Neuronal stem cell (in vitro differentiated cells): ENCODE results near the gene CHID1.
A peak's percentile ranks its signal among the peaks of the same experiment; 100 is the strongest.

ENCODE experiments used
- DNase-seq: peaks from one replicate; pipeline ENCODE4 v3.0.0-alpha.2; 2013; ENCODE audit warnings: low spot score
- H2AFZ ChIP-seq: one replicate; pipeline ENCODE4 v1.6.1; 2013; ENCODE audit warnings: mild to moderate bottlenecking, low read length, inconsistent platforms
- H2AK5ac ChIP-seq: 2 replicates; pipeline ENCODE4 v1.6.1; 2013; ENCODE audit warnings: low read depth, mild to moderate bottlenecking, inconsistent platforms, low read length, moderate library complexity, mixed read lengths
- H2BK120ac ChIP-seq: 2 replicates; pipeline ENCODE4 v1.6.1; 2013; ENCODE audit warnings: low read depth, mild to moderate bottlenecking, inconsistent platforms, low read length, moderate library complexity, mixed read lengths
- H2BK12ac ChIP-seq: one replicate; pipeline ENCODE4 v1.6.1; 2013; ENCODE audit warnings: low read length, inconsistent platforms
- H2BK15ac ChIP-seq: 2 replicates; pipeline ENCODE4 v1.6.1; 2013; ENCODE audit warnings: mild to moderate bottlenecking, low read length, inconsistent platforms, mixed read lengths
- H2BK5ac ChIP-seq: one replicate; pipeline ENCODE4 v1.6.1; 2013; ENCODE audit warnings: inconsistent platforms, mild to moderate bottlenecking, low read length, moderate library complexity
- H3K14ac ChIP-seq: one replicate; pipeline ENCODE4 v1.6.1; 2013; ENCODE audit warnings: low read length, inconsistent platforms
- H3K18ac ChIP-seq: 2 replicates; pipeline ENCODE4 v1.6.1; 2013; ENCODE audit warnings: low read length, inconsistent platforms
- H3K23ac ChIP-seq: 2 replicates; pipeline ENCODE4 v1.6.1; 2013; ENCODE audit warnings: low read depth, mild to moderate bottlenecking, mixed read lengths, low read length, inconsistent platforms; ENCODE audit not compliant: poor library complexity
- H3K27ac ChIP-seq: replicated peaks from 3 replicates; pipeline ENCODE4 v1.5.1; 2013; ENCODE audit warnings: low read length, inconsistent platforms
- H3K27me3 ChIP-seq, 3 experiments: 2 replicates each; pipeline ENCODE4 v1.6.1; 2013; ENCODE audit warnings: low read length in 3 of 3, mild to moderate bottlenecking in 2 of 3, inconsistent platforms in 1 of 3, low read depth in 1 of 3, mixed read lengths in 1 of 3, moderate library complexity in 1 of 3; ENCODE audit not compliant: control insufficient read depth in 3 of 3, insufficient read depth in 3 of 3
- H3K36me3 ChIP-seq, 2 donors: replicated peaks in 1 of 2; 2 replicates each; pipeline ENCODE4 v1.6.1; 2013; ENCODE audit warnings: low read length in 2 of 2; ENCODE audit not compliant: control insufficient read depth in 2 of 2, insufficient read depth in 2 of 2
- H3K4ac ChIP-seq: 2 replicates; pipeline ENCODE4 v1.6.1; 2013; ENCODE audit warnings: inconsistent platforms, mild to moderate bottlenecking, low read length, moderate library complexity
- H3K4me1 ChIP-seq, 2 donors: 1 replicate in 1 of 2; 2 replicates in 1 of 2; pipeline ENCODE4 v1.6.1; 2013; ENCODE audit warnings: low read length in 2 of 2, low read depth in 1 of 2; ENCODE audit not compliant: control insufficient read depth in 2 of 2, insufficient read depth in 1 of 2
- H3K4me2 ChIP-seq: one replicate; pipeline ENCODE4 v1.6.1; 2013; ENCODE audit warnings: mild to moderate bottlenecking, low read length, inconsistent platforms; ENCODE audit not compliant: insufficient read depth, poor library complexity, severe bottlenecking
- H3K4me3 ChIP-seq, 2 donors: 2 replicates each; pipeline ENCODE4 v1.5.1; 2013; ENCODE audit warnings: low read length in 2 of 2, mild to moderate bottlenecking in 2 of 2, inconsistent platforms in 1 of 2, moderate library complexity in 1 of 2
- H3K79me1 ChIP-seq: one replicate; pipeline ENCODE4 v1.6.1; 2013; ENCODE audit warnings: low read depth, mild to moderate bottlenecking, inconsistent platforms, low read length, moderate library complexity
- H3K9ac ChIP-seq: one replicate; pipeline ENCODE4 v1.6.1; 2013; ENCODE audit warnings: mild to moderate bottlenecking, low read depth, low read length, inconsistent platforms; ENCODE audit not compliant: poor library complexity
- H3K9me3 ChIP-seq, 2 donors: replicated peaks in 1 of 2; 2 replicates each; pipeline versions ENCODE3 to v1.6.1; 2013; ENCODE audit warnings: low read length in 2 of 2, mild to moderate bottlenecking in 2 of 2, inconsistent platforms in 1 of 2, low read depth in 1 of 2, mixed read lengths in 1 of 2, moderate library complexity in 1 of 2; ENCODE audit not compliant: control insufficient read depth in 2 of 2, insufficient read depth in 1 of 2
- H4K8ac ChIP-seq: one replicate; pipeline ENCODE4 v1.6.1; 2013; ENCODE audit warnings: low read depth, mild to moderate bottlenecking, inconsistent platforms, low read length, moderate library complexity
- H4K91ac ChIP-seq: one replicate; pipeline ENCODE4 v1.6.1; 2013; ENCODE audit warnings: low read length, low read depth, mild to moderate bottlenecking, inconsistent platforms; ENCODE audit not compliant: poor library complexity
- WGBS, 2 donors: extraction: QIAGEN DNeasy Blood & Tissue Kit; methylation state at CpG; one replicate each; pipeline ENCODE4 v1.1.7; 2013; ENCODE audit warnings: missing lambda C conversion rate in 2 of 2, mixed read lengths in 1 of 2; ENCODE audit not compliant: insufficient read length in 2 of 2, insufficient replicate concordance in 1 of 2; ENCODE audit errors: extremely low coverage in 2 of 2; 5-methylcytosine and 5-hydroxymethylcytosine counted together

CHID1 gene

DNA sequence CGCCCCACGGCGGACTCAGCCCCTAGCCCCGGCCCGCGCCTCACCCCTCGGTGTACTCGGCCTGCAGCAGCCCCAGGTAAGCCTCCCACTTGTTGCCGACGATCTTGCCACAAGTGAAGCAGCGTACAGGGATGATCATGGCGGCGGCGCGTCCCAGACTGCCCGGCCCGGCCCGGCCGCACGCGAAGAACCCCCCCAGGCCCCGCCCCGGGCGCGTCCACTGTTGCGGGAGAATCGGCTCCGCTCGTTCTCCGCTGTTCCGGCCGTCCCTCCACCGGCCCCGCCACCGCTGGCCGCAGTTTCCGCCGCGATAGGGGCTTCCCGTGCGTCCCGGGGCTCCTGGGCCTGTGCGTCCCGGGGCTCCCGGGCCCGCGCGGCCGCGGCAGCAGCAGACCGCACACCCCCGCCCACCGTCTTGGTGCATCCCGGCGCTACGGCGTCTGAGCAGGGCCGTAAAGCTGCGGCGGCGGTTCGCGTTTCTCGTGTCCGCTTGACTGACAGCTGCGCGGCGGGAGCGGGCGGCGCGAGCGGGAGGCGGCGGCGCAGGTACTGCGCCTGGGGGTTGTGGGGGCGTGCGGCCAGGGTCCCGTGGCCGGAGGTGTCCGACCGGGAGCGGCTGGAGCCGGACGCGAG, 68.1 kb downstream of the CHID1 start, which contains the start of the genes POLR2L and TSPAN4:
TSS of gene POLR2L (minus strand) at position 160 of the 633 bp plus-strand sequence. CDS start at position 139, 21 bp downstream.
TSS of gene TSPAN4 (plus strand) at position 483 of the 633 bp plus-strand sequence. CDS start 7,453 bp downstream, outside the sequence.
- peak within 1 kb of the TSS; percentile 83 for H3K4me2 ChIP-seq
- peak within 1 kb of the TSS; percentile 98 for H3K9ac ChIP-seq
- no CpG with 5 or more reads among the region's 87 CpGs for WGBS, 2 donors
- H2BK120ac ChIP-seq, result peak within 1 kb of the TSS; percentile 91
- H2BK15ac ChIP-seq, result peak within 1 kb of the TSS; percentile 98
- peak within 1 kb of the TSS; percentile 69 for H2BK12ac ChIP-seq
- peaks cover 35 to 40% of the 10 kb centered on the region in 2 donors for H3K36me3 ChIP-seq
- H3K4ac ChIP-seq, result no peak within 1 kb of the TSS
- peak within 1 kb of the TSS; percentile 99 for H3K18ac ChIP-seq
- H2AK5ac ChIP-seq, result peak within 1 kb of the TSS; percentile 100
- H2AFZ ChIP-seq, result peak within 1 kb of the TSS; percentile 99
- peak within 1 kb of the TSS; percentile 89 for H3K14ac ChIP-seq
- H4K8ac ChIP-seq, result no peak within 1 kb of the TSS
- H3K79me1 ChIP-seq, result peaks cover 24% of the 10 kb centered on the region
- H3K9me3 ChIP-seq, result no peaks in the 10 kb centered on the region
- peak within 1 kb of the TSS; percentile 99 for H2BK5ac ChIP-seq
- H4K91ac ChIP-seq, result peak within 1 kb of the TSS; percentile 72
- H3K4me3 ChIP-seq, result peak within 1 kb of the TSS; percentile 96
- peak within 1 kb of the TSS; percentile 84 for H3K27ac ChIP-seq
- peaks cover 23 to 28% of the 10 kb centered on the region in 2 donors for H3K4me1 ChIP-seq
- no peaks in the 10 kb centered on the region for H3K27me3 ChIP-seq
- H3K23ac ChIP-seq, result peak within 1 kb of the TSS; percentile 89
- DNase-seq, result peak; percentile 90

DNA sequence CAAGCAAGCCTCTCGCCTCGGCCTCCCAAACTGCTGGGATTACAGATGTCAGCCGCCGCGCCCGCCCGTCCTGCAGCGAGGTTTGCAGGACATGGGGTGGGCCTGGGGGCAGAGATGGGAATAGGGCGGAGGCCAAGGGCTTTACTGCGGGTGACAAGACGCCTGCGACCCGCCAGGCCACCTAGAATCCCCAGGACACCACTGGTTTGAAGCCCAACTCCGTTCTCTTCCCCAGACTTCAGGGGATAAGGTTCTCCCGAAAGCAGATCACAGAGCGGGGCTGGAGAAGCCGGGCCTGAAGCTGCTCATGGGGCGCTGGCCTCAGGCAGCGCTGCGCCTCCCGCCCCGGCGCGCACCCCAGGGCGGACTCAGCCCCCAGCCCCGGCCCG, 68.6 kb downstream of the CHID1 start:
- no peak for DNase-seq
- Histone ChIP-seq H2BK12ac (no peak overlapping the region), H2BK120ac (peak overlapping the region; percentile 81), H3K4ac (no peak overlapping the region), H3K9ac (peak overlapping the region; percentile 98), H3K36me3 (peaks cover 40 to 45% of the 10 kb centered on the region in 2 donors), H4K91ac (no peak overlapping the region), H3K4me3 (peak overlapping the region; percentile 96), H2AFZ (peak overlapping the region; percentile 99), H3K18ac (peak overlapping the region; percentile 99), H3K9me3 (no peaks in the 10 kb centered on the region), H2AK5ac (peak overlapping the region; percentile 84), H3K23ac (peak overlapping the region; percentile 89), H3K27ac (peak overlapping the region; percentile 22), H4K8ac (no peak overlapping the region), H3K4me2 (peak overlapping the region; percentile 83), H3K14ac (peak overlapping the region; percentile 89), H3K4me1 (peaks cover 23 to 28% of the 10 kb centered on the region in 2 donors), H3K27me3 (no peaks in the 10 kb centered on the region), H2BK5ac (peak overlapping the region; percentile 99), H2BK15ac (peak overlapping the region; percentile 49), H3K79me1 (peaks cover 29% of the 10 kb centered on the region)
- no CpG with 5 or more reads among the region's 27 CpGs for WGBS, 2 donors

DNA sequence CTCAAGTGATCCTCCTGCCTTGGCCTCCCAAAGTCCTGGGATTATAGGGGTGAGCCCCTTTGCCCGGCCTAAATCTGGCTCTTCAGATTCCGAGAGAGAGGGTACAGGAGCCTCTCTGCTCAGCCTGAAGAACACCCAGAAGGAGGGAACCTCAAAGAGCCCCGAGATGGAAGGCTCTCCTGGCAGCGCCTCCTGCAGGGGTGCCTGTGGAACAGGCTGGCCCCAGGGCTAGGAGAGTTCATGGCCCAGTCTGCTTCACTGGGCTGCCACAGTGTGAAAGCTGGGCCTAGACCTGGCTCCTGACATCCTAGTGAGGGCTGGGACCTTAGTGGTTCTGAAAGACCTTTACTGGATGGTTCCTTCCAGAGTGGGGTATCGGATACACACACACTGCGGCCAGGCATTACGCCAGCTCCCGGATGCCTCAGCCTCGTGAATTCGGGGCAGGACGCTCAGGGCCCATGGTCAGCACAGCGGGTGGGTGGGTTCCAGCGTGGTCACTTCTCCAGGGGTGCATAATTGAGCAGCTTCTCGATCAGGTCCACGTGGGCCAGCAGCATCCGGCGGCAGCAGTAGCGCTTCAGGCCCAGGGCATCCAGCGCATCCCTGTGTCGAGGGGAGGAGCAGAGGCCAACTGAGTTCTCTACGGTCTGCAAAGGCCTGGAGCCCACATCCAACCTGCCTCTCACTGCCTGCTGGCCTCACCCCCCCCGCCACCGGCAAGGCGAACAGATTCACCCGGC, 70.6 kb downstream of the CHID1 start:
- Histone ChIP-seq H3K9me3 (no peaks in the 10 kb centered on the region), H3K27me3 (no peaks in the 10 kb centered on the region), H2BK5ac (no peak overlapping the region), H3K4me1 (peaks cover 16% of the 10 kb centered on the region in 2 donors), H2AK5ac (peak overlapping the region; percentile 68), H3K36me3 (peaks cover 48 to 58% of the 10 kb centered on the region in 2 donors), H2BK12ac (peak overlapping the region; percentile 58), H3K79me1 (peaks cover 33% of the 10 kb centered on the region), H2BK120ac (no peak overlapping the region), H3K18ac (no peak overlapping the region), H3K23ac (peak overlapping the region; percentile 8), H2BK15ac (no peak overlapping the region), H2AFZ (no peak overlapping the region), H3K4me3 (peak overlapping the region in 1 of 2 donors; percentile 96), H3K27ac (no peak overlapping the region), H3K4ac (no peak overlapping the region), H3K14ac (no peak overlapping the region), H4K91ac (no peak overlapping the region), H3K9ac (peak overlapping the region; percentile 70), H3K4me2 (no peak overlapping the region), H4K8ac (no peak overlapping the region)
- WGBS, 2 donors, result no CpG with 5 or more reads among the region's 25 CpGs
- no peak for DNase-seq

DNA sequence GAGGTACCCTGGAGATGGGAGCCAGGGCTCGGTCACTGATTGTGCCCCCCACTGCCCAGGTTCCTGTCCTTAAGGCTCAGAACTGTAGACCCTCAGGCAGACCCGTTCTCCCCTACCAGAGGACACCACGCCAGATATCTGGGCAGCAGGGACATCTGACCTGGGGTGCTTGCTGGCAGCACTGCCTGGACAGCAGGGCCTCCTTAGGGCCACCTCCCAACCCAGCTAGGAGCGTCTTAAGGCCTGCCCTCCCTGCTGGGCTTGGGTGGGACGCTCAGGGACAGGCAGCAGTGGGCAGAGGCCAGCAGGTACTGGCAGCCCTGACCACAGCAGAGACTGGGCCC, 71.4 kb downstream of the CHID1 start:
- Histone ChIP-seq H2BK120ac (no peak overlapping the region), H3K23ac (no peak overlapping the region), H2AFZ (no peak overlapping the region), H3K9ac (no peak overlapping the region), H2BK5ac (no peak overlapping the region), H3K36me3 (peaks cover 48 to 62% of the 10 kb centered on the region in 2 donors), H3K4ac (no peak overlapping the region), H3K4me3 (no peak overlapping the region), H3K27me3 (no peaks in the 10 kb centered on the region), H3K79me1 (peaks cover 38% of the 10 kb centered on the region), H3K14ac (no peak overlapping the region), H4K91ac (no peak overlapping the region), H2BK15ac (no peak overlapping the region), H3K9me3 (no peaks in the 10 kb centered on the region), H3K27ac (no peak overlapping the region), H2BK12ac (peak overlapping the region; percentile 73), H2AK5ac (no peak overlapping the region), H4K8ac (no peak overlapping the region), H3K18ac (no peak overlapping the region), H3K4me1 (peaks cover 12 to 15% of the 10 kb centered on the region in 2 donors), H3K4me2 (no peak overlapping the region)
- DNase-seq, result no peak
- WGBS, 2 donors, result no CpG with 5 or more reads among the region's 5 CpGs
